Measurements from ENCODE around the gene SPOP. TPM values are rescaled to one million over a fixed set of nuclear protein-coding genes. Genes with fewer than 3 reads are reported as not detected.
"Not testable (repeated sequence)": the region's sequence is repeated elsewhere in the genome, so short reads cannot be mapped to it uniquely, and the experiment has no call there.

Gene SPOP
- total RNA-seq, 1 donor from 2014 or later, result 50.1 TPM

DNA sequence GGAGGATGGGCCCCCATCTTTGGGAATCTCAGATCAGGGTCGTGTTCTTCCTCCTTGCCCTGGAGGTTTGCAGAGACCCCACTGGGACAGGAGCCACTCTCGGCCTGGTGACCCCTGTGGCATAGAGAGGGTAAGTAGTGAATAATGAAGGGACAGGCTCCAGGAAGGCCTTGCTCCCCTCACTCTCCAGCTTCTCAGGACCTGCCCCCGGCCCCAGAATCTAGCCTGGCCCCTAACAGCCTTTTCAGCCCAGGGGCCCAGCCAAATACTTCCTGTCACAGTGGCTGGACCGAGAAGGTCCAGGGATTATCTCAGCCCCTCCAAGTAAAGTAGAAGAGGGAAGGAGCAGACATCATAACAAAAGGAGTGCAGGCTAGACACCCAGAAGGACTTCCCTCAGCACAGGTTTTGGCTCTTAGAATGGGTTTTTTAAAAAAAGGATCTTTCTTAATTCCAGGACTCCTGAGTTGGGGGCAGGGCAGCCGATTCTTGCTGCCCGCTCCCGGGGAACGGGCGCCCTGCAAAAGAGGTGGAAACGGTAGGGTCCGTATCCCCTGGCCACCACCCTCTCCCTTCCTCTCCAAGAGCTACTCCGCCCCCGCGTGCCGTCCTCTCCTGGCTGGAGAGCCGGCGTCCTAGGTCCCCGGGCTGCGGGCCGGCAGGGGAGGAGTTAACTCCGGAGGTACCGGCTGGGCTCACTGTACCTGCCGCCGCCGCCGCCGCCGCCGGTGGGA, 102.8 kb downstream of the SPOP start:
- Mint-ChIP-seq H3K4me1 (ENCODE audit: low read depth) (peaks cover 17% of the 10 kb centered on the region), H3K27me3 (ENCODE audit: low read depth) (peaks cover 58% of the 10 kb centered on the region), H3K36me3 (ENCODE audit: low read depth) (no peaks in the 10 kb centered on the region), H3K27ac (no peak overlapping the region), H3K9me3 (no peaks in the 10 kb centered on the region), H3K4me3 (ENCODE audit: low read depth) (peak overlapping the region; percentile 35)
- intact Hi-C loops (cut with micrococcal nuclease), result loop anchor here (10.0 kb wide), 1 partner anchor 70 kb away; no protein-coding TSS in a partner anchor
- no peak for DNase-seq (ENCODE audit: low spot score)

DNA sequence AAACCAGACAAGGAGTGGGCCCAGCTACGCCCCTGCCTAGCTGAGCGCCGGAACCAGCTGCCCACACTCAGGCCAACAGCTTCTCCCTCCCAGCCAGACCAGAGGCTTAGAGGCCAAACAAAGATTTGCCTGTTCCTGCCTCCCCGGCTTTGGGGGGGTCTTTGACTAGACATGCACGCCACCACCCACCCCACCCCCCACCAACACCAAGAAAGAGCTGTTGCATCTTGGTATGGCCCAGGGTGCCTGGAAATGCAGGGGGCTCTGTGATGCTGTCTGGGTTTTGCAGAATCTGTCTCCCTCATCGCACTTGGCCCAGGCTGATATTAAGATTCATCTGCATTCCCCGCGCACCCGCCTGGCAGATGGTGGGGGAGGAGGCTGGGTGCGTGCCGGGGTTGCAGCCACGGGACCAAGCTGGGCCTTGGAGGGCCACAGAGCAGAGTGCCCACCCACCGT, 103.5 kb downstream of the SPOP start:
- H3K9me3 Mint-ChIP-seq, result no peaks in the 10 kb centered on the region
- no peak for DNase-seq (ENCODE audit: low spot score)
- intact Hi-C loops (cut with micrococcal nuclease), result loop anchor here (10.0 kb wide), 1 partner anchor 70 kb away; no protein-coding TSS in a partner anchor
- H3K4me3 Mint-ChIP-seq (ENCODE audit: low read depth), result no peak overlapping the region
- no peaks in the 10 kb centered on the region for H3K36me3 Mint-ChIP-seq (ENCODE audit: low read depth)
- peaks cover 17% of the 10 kb centered on the region for H3K4me1 Mint-ChIP-seq (ENCODE audit: low read depth)
- peaks cover 58% of the 10 kb centered on the region for H3K27me3 Mint-ChIP-seq (ENCODE audit: low read depth)
- H3K27ac Mint-ChIP-seq, result no peak overlapping the region

DNA sequence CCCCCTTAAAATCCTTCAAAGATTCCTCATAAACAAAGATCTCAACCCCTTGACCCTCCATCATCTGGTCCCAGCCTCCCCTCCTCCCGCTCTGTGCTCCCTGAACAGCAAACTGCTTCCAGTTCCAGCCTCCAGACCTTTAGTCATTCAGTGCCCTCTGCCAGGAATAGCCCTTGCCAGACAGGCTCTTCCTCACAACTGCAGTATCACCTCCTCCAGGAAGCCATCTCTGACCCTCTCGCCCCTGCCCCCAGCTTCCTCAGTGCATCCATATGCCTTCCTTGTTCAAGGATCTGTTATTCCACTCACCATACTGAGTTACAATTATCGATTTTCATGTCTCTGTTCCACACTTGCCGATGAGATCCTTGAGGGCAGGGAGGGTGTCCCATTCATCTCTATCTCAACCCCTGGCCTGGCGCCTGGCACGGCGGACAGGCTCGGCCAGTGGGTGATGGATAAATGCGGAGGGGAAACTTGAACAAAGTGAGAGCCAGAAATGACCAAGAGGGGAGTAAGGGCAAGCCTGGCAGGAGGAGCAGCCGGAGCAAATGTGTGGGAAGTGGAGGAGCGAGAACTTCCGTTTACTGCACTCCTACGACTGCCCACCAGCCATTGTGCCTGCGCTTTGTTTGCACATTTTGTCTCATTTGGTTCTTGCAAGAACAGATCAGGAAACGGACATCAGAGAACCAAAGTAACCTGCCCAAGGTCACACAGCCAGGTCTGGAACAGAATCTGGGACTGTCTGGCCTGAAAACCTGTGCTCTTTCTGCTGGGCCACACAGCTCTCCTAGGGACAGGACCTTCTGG, 104.2 kb downstream of the SPOP start:
- Mint-ChIP-seq H3K36me3 (ENCODE audit: low read depth) (no peaks in the 10 kb centered on the region), H3K4me1 (ENCODE audit: low read depth) (peaks cover 17% of the 10 kb centered on the region)
- intact Hi-C loops (cut with micrococcal nuclease), result loop anchor here (10.0 kb wide), 1 partner anchor 71 kb away; no protein-coding TSS in a partner anchor

DNA sequence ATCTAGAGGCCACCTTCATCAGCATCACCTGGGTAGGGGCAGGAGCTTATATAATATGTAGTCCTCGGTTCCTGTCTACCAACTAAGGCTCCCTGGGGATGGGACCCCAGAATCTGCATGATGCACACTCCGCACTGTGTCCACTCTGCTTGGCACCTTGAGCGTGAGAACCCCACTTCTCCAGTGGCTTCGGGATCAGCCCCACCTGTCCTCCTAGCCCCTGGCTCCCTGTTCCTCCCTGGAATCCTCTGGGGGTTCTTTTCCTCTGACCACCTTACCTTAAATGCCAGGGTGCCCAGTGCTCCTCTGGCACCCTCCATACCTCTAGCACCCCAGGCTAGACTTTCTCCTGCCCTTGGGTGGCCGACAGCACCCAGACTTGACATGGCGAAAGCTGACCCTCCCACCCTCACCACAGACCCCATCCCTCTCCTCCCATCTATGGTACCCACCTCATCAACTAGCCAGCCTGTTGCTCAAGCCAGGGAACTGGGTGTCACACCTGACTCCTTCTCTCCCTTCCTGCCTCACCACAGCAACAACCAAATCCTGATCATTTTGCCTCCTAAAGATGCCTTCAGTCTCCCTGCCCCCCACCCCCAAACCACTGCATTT, 105.0 kb downstream of the SPOP start:
- H3K36me3 Mint-ChIP-seq (ENCODE audit: low read depth), result no peaks in the 10 kb centered on the region
- no peak overlapping the region for H3K27ac Mint-ChIP-seq
- H3K4me1 Mint-ChIP-seq (ENCODE audit: low read depth), result peaks cover 21% of the 10 kb centered on the region
- H3K27me3 Mint-ChIP-seq (ENCODE audit: low read depth), result peaks cover 52% of the 10 kb centered on the region
- H3K4me3 Mint-ChIP-seq (ENCODE audit: low read depth), result no peak overlapping the region
- intact Hi-C loops (cut with micrococcal nuclease), result loop anchor here (10.0 kb wide), 1 partner anchor 72 kb away; no protein-coding TSS in a partner anchor
- no peaks in the 10 kb centered on the region for H3K9me3 Mint-ChIP-seq
- DNase-seq (ENCODE audit: low spot score), result no peak

More for the DNA sequence above, 104.2 kb downstream of the SPOP start:
- Mint-ChIP-seq H3K27ac (no peak overlapping the region), H3K4me3 (ENCODE audit: low read depth) (peak overlapping the region; percentile 16), H3K9me3 (no peaks in the 10 kb centered on the region), H3K27me3 (ENCODE audit: low read depth) (peaks cover 56% of the 10 kb centered on the region)
- no peak for DNase-seq (ENCODE audit: low spot score)

DNA sequence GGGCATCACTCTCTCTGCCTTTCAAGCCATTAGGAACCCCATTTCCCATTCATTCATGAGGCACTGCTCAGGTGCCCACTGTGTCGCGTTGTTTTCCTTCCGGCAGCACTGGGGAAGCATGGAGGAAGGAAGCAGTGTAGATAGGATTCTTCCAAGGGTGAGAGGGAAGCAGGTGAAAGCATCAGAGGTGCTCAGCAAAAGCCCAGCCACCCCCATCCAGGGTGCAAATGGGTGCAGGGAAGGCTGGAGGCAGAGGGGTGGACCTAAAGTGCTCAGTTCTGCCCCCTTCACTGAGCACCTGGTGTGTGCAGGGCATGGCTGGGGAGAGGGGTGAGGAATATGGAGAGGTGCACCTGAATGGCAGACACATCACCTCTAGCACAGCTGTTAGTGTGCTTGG, 105.7 kb downstream of the SPOP start:
- Mint-ChIP-seq H3K27me3 (ENCODE audit: low read depth) (peaks cover 45% of the 10 kb centered on the region), H3K36me3 (ENCODE audit: low read depth) (no peaks in the 10 kb centered on the region), H3K4me3 (ENCODE audit: low read depth) (no peak overlapping the region), H3K4me1 (ENCODE audit: low read depth) (peaks cover 19% of the 10 kb centered on the region), H3K9me3 (no peaks in the 10 kb centered on the region), H3K27ac (no peak overlapping the region)
- DNase-seq (ENCODE audit: low spot score), result no peak
- intact Hi-C loops (cut with micrococcal nuclease), result loop anchor here (10.0 kb wide), 1 partner anchor 73 kb away; no protein-coding TSS in a partner anchor

DNA sequence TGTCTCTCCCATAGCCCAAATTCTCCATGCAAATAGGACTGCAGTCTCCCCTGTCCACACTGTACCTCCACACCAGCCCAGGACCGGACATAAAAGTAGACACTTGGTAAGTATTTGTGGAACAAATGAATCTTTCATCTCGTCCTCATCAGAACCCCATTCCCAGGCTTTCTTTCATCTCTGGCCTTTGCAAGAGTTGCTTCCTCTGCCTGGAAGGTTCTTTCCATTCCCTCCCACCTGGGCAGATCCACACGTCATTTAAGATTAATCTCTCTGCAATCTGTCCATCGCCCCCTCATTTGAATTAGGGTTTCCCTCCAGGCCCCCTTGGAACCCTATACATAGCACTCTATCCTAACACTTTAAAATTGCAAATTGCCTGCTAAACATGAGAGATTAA, 106.1 kb downstream of the SPOP start:
- intact Hi-C loops (cut with micrococcal nuclease), result loop anchor here (2.0 to 10.0 kb wide), 2 partner anchors 73 to 217 kb away; partner anchors contain the start of gene KAT7
- no peaks in the 10 kb centered on the region for H3K9me3 Mint-ChIP-seq
- H3K4me1 Mint-ChIP-seq (ENCODE audit: low read depth), result peaks cover 21% of the 10 kb centered on the region
- H3K4me3 Mint-ChIP-seq (ENCODE audit: low read depth), result no peak overlapping the region
- no peaks in the 10 kb centered on the region for H3K36me3 Mint-ChIP-seq (ENCODE audit: low read depth)
- peaks cover 43% of the 10 kb centered on the region for H3K27me3 Mint-ChIP-seq (ENCODE audit: low read depth)
- H3K27ac Mint-ChIP-seq, result no peak overlapping the region
- DNase-seq (ENCODE audit: low spot score), result no peak

DNA sequence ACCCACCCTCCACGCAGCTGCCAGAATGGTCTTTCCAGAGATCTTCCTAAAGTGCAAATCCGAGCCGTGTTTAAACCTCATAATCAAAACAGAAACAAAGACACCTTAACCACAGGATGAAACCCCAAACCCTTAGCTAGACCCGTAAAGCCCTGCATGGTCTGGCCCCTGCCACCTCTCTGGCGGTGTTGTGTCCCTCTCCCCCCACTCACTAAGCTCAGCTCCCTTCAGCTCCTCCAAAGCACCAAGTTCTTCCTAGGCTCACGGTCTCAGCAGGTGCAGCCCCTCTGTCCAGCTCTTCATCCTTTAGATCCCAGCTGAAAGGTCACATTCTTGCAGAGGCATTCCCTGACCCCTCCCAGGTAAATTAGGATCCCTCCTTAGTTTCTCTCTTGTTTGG, 106.6 kb downstream of the SPOP start:
- Mint-ChIP-seq H3K27me3 (ENCODE audit: low read depth) (peaks cover 44% of the 10 kb centered on the region), H3K4me1 (ENCODE audit: low read depth) (peaks cover 23% of the 10 kb centered on the region), H3K27ac (no peak overlapping the region), H3K36me3 (ENCODE audit: low read depth) (no peaks in the 10 kb centered on the region), H3K9me3 (no peaks in the 10 kb centered on the region), H3K4me3 (ENCODE audit: low read depth) (no peak overlapping the region)
- DNase-seq (ENCODE audit: low spot score), result no peak
- intact Hi-C loops (cut with micrococcal nuclease), result loop anchor here (2.0 to 10.0 kb wide), 2 partner anchors 74 to 218 kb away; partner anchors contain the start of gene KAT7

DNA sequence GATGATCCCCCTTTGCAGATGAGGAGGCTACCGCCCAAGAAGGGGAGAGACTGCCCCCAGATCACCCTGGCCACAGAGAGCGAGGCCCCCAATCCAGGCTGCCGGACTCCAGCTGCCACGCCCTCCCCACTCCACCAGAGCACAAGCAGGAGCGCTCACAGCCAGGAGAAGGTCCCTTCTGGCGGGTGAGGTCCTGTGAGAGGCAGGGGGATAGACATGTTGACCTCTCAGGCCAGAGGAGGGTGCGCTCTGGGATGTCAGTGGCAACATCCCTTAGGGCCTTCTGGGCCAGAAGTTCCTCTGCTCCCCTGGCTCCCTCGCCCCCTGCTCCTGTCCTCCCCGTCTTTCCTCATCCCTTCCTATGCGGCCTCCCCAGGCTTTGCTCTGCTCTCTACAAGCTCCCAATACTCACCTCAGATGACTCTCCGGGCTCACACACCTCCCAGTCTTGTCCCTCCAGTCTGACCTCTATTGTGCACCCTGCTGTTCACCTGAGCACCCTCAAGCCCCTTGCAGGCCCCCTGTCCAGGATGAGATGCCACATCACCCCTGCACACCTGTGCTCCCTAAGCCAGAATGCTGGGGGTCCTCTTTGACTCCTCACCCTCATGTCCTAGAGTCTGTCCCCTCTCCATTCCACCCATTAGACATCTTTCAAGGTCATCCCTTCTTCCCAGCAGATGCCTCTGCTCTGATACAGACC, 107.2 kb downstream of the SPOP start:
- Mint-ChIP-seq H3K27ac (no peak overlapping the region), H3K27me3 (ENCODE audit: low read depth) (peaks cover 46% of the 10 kb centered on the region), H3K4me1 (ENCODE audit: low read depth) (peaks cover 27% of the 10 kb centered on the region), H3K4me3 (ENCODE audit: low read depth) (peak overlapping the region; percentile 33), H3K9me3 (no peaks in the 10 kb centered on the region), H3K36me3 (ENCODE audit: low read depth) (no peaks in the 10 kb centered on the region)
- no peak for DNase-seq (ENCODE audit: low spot score)
- intact Hi-C loops (cut with micrococcal nuclease), result loop anchor here (1.0 to 10.0 kb wide), 3 partner anchors 74 to 218 kb away; partner anchors contain the start of gene KAT7

DNA sequence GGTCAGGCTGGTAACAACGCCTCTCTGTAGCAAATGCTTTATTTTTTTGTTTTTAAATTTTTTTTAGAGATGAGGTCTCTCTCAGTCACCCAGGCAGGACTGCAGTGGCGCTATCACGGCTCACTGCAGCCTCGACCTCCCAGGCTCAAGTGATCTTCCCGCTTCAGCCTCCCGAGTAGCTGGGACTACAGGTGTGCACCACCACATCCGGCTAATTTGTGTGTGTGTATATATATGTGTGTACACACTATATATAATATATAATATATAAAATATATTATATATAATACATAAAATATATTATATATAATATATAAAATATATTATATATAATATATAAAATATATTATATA, 109.2 kb downstream of the SPOP start:
- not testable (repeated sequence) for H3K4me3 Mint-ChIP-seq (ENCODE audit: low read depth)
- intact Hi-C loops (cut with micrococcal nuclease), result loop anchor here (2.0 to 10.0 kb wide), 4 partner anchors 194 to 428 kb away; partner anchors contain the start of gene FAM117A

DNA sequence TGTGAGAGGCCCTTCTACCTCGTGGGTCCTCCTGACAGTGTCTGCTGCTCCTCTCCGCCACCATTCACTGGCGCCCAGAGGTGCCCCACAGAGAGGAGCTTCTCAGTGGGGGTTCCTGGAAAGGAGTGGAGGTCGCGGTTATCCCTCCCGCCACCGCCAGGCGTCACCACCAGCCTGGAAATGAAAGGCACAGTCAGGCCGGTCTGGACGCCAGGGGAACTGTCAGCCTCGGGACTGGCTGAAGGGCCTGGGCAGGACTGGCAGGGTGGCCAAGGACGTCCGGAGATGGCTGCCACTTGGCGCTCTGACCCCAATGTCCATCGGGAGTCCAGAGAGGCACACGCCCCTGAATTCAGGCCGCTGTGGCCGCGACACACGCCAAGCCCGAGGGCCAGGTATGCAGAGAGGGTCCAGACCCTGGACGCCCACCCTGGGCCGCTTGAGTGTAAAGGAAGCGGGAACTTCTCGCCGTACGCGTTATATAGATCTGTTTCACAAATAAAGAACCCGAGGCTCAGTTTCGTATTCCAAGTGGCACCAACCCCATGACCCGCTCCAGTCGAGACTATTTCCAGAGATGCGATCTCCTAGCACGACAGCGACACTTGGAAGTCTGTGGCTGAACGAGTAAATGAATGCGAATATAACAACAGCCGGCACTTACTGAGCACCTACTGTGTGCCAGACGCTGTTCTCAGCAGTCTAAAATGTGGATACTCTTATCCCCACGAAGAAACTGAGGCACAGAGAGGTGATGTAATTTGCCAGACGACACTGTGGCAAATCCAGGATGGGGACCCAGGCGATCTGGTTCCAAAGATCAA, 109.8 kb downstream of the SPOP start:
- Mint-ChIP-seq H3K36me3 (ENCODE audit: low read depth) (no peaks in the 10 kb centered on the region), H3K9me3 (no peaks in the 10 kb centered on the region), H3K4me1 (ENCODE audit: low read depth) (peaks cover 28% of the 10 kb centered on the region), H3K4me3 (ENCODE audit: low read depth) (peak overlapping the region; percentile 67), H3K27ac (no peak overlapping the region), H3K27me3 (ENCODE audit: low read depth) (peaks cover 30% of the 10 kb centered on the region)
- intact Hi-C loops (cut with micrococcal nuclease), result loop anchor here (2.0 to 10.0 kb wide), 4 partner anchors 194 to 429 kb away; partner anchors contain the start of gene FAM117A
- peak; percentile 73 for DNase-seq (ENCODE audit: low spot score)

More for the DNA sequence above, 109.2 kb downstream of the SPOP start:
- Mint-ChIP-seq H3K27me3 (ENCODE audit: low read depth) (peaks cover 36% of the 10 kb centered on the region), H3K4me1 (ENCODE audit: low read depth) (peaks cover 28% of the 10 kb centered on the region)
- not testable (repeated sequence) for H3K27ac Mint-ChIP-seq; DNase-seq (ENCODE audit: low spot score); H3K9me3 Mint-ChIP-seq; H3K36me3 Mint-ChIP-seq (ENCODE audit: low read depth)

DNA sequence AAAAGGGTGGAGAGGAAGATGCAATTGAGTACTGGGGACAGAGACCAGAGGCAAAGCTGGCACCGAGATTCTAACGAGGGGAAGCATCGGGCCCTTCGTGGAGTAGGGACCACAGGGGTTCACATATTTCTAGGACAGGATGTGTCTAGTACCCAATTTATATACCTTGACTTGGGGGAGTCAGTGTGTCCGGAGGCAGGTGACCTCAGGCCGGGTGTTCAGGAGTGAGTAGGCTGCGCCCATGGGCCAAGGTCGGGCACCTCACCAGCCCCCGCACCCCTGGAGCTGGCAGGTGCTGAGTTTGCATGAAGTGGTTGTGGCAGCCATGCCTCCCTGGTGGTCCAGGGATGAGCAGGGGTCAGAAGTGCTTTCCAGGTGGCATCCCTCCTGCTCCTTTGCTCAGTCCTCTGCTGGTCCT, 110.8 kb downstream of the SPOP start:
- peaks cover 28% of the 10 kb centered on the region for H3K4me1 Mint-ChIP-seq (ENCODE audit: low read depth)
- no peak overlapping the region for H3K4me3 Mint-ChIP-seq (ENCODE audit: low read depth)
- no peak for DNase-seq (ENCODE audit: low spot score)
- no peaks in the 10 kb centered on the region for H3K36me3 Mint-ChIP-seq (ENCODE audit: low read depth)
- H3K9me3 Mint-ChIP-seq, result no peaks in the 10 kb centered on the region
- H3K27ac Mint-ChIP-seq, result no peak overlapping the region
- H3K27me3 Mint-ChIP-seq (ENCODE audit: low read depth), result peaks cover 24% of the 10 kb centered on the region
- intact Hi-C loops (cut with micrococcal nuclease), result loop anchor here (5.0 to 10.0 kb wide), 2 partner anchors 195 to 372 kb away; partner anchors contain the start of gene FAM117A

All from activated T-helper 2 cell treated with anti-CD3 and anti-CD28 coated beads, Interferon-gamma antibody, Interleukin-2, Interleukin-4, amounts not matched to agents 10 μg/mL and 5 μg/mL and 100 μg/mL, durations not matched to agents 14 hours and 24 hours and 36 hours (primary cell).